Liver (tissue), 3 donors: ENCODE data around the gene TULP4.

Experiments used
- ATF3 ChIP-seq: IDR thresholded peaks from 2 replicates; pipeline ENCODE4 v1.6.1; 2016; ENCODE audit warnings: antibody characterized with exemption
- CTCF ChIP-seq: fragments of 150-350 bp; IDR thresholded peaks from 2 replicates; pipeline ENCODE4 v1.5.1; 2017; ENCODE audit warnings: improper control_type of control experiment, low read depth, low read length; ENCODE audit not compliant: missing input control
- HNF4A ChIP-seq, 2 donors: conservative IDR thresholded peaks; 2 replicates each; pipeline ENCODE4 v1.6.1; 2016; ENCODE audit warnings: antibody characterized with exemption in 2 of 2, mild to moderate bottlenecking in 2 of 2
- JUND ChIP-seq, 2 donors: IDR thresholded peaks; 2 replicates each; pipeline ENCODE4 v1.6.1; 2016; ENCODE audit warnings: antibody characterized with exemption in 2 of 2
- MAX ChIP-seq: IDR thresholded peaks from 2 replicates; pipeline ENCODE4 v1.6.1; 2016; ENCODE audit warnings: antibody characterized with exemption
- REST ChIP-seq: IDR thresholded peaks from 2 replicates; pipeline ENCODE4 v1.6.1; 2016; ENCODE audit warnings: antibody characterized with exemption, mild to moderate bottlenecking
- SP1 ChIP-seq: IDR thresholded peaks from 2 replicates; pipeline ENCODE4 v1.6.1; 2018; ENCODE audit warnings: antibody characterized with exemption, mild to moderate bottlenecking
- TAF1 ChIP-seq: conservative IDR thresholded peaks from 2 replicates; pipeline ENCODE4 v1.6.1; 2016; ENCODE audit warnings: antibody characterized with exemption, mild to moderate bottlenecking
- YY1 ChIP-seq: IDR thresholded peaks from 2 replicates; pipeline ENCODE4 v1.6.1; 2016; ENCODE audit warnings: antibody characterized with exemption, mild to moderate bottlenecking
- donor health status: healthy.
- donor health status: healthy.

- TF ChIP-seq YY1 (no peak), CTCF (no peak), SP1 (no peak), REST (no peak), MAX (no peak), JUND (IDR thresholded peaks at IDR 0.05) (no peak), ATF3 (no peak), TAF1 (no peak), HNF4A (conservative IDR thresholded peaks at IDR 0.05) (no peak)
These were observed 85.3 kb downstream of the TULP4 start for GRCh38 chr6:158397578-158397977.
